HFFc6 (cell line): Measurements from ENCODE around the gene TMEM171. TPM values are rescaled to one million over a fixed set of nuclear protein-coding genes. Genes with fewer than 3 reads are reported as not detected.

ENCODE experiments used
- DNase-seq: peaks from one replicate; pipeline ENCODE4 v3.0.0-alpha.2; 2018
- H3K27ac Mint-ChIP-seq: 2 replicates; pipeline ENCODE4 v1.8.0; 2020; ENCODE audit warnings: mild to moderate bottlenecking, mixed read lengths
- H3K27me3 Mint-ChIP-seq: 2 replicates; pipeline ENCODE4 v1.8.0; 2021; ENCODE audit warnings: mild to moderate bottlenecking, moderate library complexity, mixed read lengths; ENCODE audit not compliant: insufficient read depth
- H3K36me3 Mint-ChIP-seq: 2 replicates; pipeline ENCODE4 v1.8.0; 2021; ENCODE audit warnings: low read depth, mixed read lengths
- H3K4me1 Mint-ChIP-seq: 2 replicates; pipeline ENCODE4 v1.8.0; 2020; ENCODE audit warnings: low read depth, mixed read lengths
- H3K4me3 Mint-ChIP-seq: 2 replicates; pipeline ENCODE4 v1.8.0; 2020; ENCODE audit warnings: mild to moderate bottlenecking, moderate library complexity, mixed read lengths
- H3K9me3 Mint-ChIP-seq: 2 replicates; pipeline ENCODE4 v1.8.0; 2020; ENCODE audit warnings: mild to moderate bottlenecking, mixed read lengths
- CTCF ChIP-seq: fragments of 200-600 bp; sonication (generic); IDR thresholded peaks from 2 replicates; pipeline ENCODE4 v1.5.0; 2021; ENCODE audit warnings: antibody characterized with exemption, mild to moderate bottlenecking
- total RNA-seq, 6 experiments: library from RNA; stranded (reverse); fragmentation: NEBNext Ultra II Directional; extraction: Animal tissue kit (Norgen Biotek cat#: 25700); gene quantifications; 2 replicates in 1 of 6; 3 replicates in 5 of 6; pipeline ENCODE4 v1.2.3, GENCODE V29; 2021

TMEM171 gene
- total RNA-seq, 6 experiments from 2014 or later: 1.1 to 2.1 (median 1.4) TPM

- H3K36me3 Mint-ChIP-seq: no peaks in the 10 kb centered on the region
- H3K27me3 Mint-ChIP-seq: peaks cover 15% of the 10 kb centered on the region
- DNase-seq: no peak
Measured at GRCh38 chr5:73155271-73156222, 35.2 kb downstream of the TMEM171 start.

GRCh38 chr5:73157414-73158303, 37.3 kb downstream of the TMEM171 start:
- no peak for TF ChIP-seq CTCF
- Mint-ChIP-seq H3K9me3 (no peaks in the 10 kb centered on the region), H3K27ac (no peak overlapping the region)

More at GRCh38 chr5:73155271-73156222, 35.2 kb downstream of the TMEM171 start:
- Mint-ChIP-seq H3K4me3 (no peak overlapping the region), H3K4me1 (peaks cover 28% of the 10 kb centered on the region; the same call in 1 of the 2 replicates), H3K27ac (no peak overlapping the region), H3K9me3 (no peaks in the 10 kb centered on the region)
- no peak for TF ChIP-seq CTCF

GRCh38 chr5:73158313-73158712, 37.9 kb downstream of the TMEM171 start:
- Mint-ChIP-seq H3K9me3 (no peaks in the 10 kb centered on the region), H3K27ac (no peak overlapping the region), H3K4me1 (peaks cover 17% of the 10 kb centered on the region; the same call in 1 of the 2 replicates), H3K36me3 (no peaks in the 10 kb centered on the region), H3K27me3 (peaks cover 18% of the 10 kb centered on the region), H3K4me3 (no peak overlapping the region)
- no peak for DNase-seq
- TF ChIP-seq CTCF: no peak

More at GRCh38 chr5:73157414-73158303, 37.3 kb downstream of the TMEM171 start:
- DNase-seq: no peak
- Mint-ChIP-seq H3K4me1 (peaks cover 17% of the 10 kb centered on the region; the same call in 1 of the 2 replicates), H3K36me3 (no peaks in the 10 kb centered on the region), H3K4me3 (no peak overlapping the region), H3K27me3 (peaks cover 18% of the 10 kb centered on the region)

GRCh38 chr5:73160239-73160671, 39.9 kb downstream of the TMEM171 start:
- DNase-seq: no peak
- H3K4me3 Mint-ChIP-seq: peak overlapping the region; percentile 4; the same call in 1 of the 2 replicates
- no peaks in the 10 kb centered on the region for H3K9me3 Mint-ChIP-seq
- TF ChIP-seq CTCF: no peak
- H3K27me3 Mint-ChIP-seq: peaks cover 24% of the 10 kb centered on the region
- no peak overlapping the region for H3K27ac Mint-ChIP-seq
- H3K36me3 Mint-ChIP-seq: no peaks in the 10 kb centered on the region
- H3K4me1 Mint-ChIP-seq: no peaks in the 10 kb centered on the region; the same call in 1 of the 2 replicates

- peak; percentile 25 for DNase-seq
- TF ChIP-seq CTCF: peak; percentile 78
- H3K27me3 Mint-ChIP-seq: peaks cover 29% of the 10 kb centered on the region
- H3K4me1 Mint-ChIP-seq: no peaks in the 10 kb centered on the region; the same call in 1 of the 2 replicates
- no peaks in the 10 kb centered on the region; the same call in 1 of the 2 replicates for H3K9me3 Mint-ChIP-seq
- no peaks in the 10 kb centered on the region; the same call in 1 of the 2 replicates for H3K36me3 Mint-ChIP-seq
- no peak overlapping the region; the same call in 1 of the 2 replicates for H3K4me3 Mint-ChIP-seq
- H3K27ac Mint-ChIP-seq: no peak overlapping the region
Measured at GRCh38 chr5:73170522-73170921, 50.1 kb downstream of the TMEM171 start.
